ENCODE measurements around the gene ALDH2.

ALDH2 gene

DNA sequence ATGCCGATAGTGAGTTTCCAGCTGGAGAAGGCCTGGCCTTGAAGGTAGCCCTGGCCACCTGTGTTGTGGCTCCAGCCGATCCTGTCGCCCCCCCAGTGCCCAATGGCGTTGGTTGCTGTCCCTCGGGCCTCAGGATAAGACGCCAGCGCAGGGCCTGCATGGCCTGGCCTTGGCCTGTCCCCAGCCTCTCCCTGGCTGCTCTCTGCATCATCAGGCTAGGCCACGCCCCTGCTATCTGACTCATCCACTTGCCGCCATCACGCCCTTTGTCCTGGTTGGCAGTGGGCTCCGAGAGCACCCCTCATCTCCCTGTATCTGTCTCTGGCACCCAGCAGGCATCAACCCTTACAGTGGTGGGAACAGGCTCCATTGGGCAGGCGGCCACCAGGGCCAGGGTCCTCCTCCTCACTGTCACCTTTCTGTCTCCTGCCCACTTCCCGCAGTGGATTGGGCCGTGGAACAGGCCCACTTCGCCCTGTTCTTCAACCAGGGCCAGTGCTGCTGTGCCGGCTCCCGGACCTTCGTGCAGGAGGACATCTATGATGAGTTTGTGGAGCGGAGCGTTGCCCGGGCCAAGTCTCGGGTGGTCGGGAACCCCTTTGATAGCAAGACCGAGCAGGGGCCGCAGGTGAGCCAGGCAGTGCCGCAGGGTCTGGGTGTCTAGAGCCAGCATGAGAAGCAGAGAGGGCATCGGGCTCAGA, 25.6 kb downstream of the ALDH2 start:
- TF ChIP-seq, protein P1, sequence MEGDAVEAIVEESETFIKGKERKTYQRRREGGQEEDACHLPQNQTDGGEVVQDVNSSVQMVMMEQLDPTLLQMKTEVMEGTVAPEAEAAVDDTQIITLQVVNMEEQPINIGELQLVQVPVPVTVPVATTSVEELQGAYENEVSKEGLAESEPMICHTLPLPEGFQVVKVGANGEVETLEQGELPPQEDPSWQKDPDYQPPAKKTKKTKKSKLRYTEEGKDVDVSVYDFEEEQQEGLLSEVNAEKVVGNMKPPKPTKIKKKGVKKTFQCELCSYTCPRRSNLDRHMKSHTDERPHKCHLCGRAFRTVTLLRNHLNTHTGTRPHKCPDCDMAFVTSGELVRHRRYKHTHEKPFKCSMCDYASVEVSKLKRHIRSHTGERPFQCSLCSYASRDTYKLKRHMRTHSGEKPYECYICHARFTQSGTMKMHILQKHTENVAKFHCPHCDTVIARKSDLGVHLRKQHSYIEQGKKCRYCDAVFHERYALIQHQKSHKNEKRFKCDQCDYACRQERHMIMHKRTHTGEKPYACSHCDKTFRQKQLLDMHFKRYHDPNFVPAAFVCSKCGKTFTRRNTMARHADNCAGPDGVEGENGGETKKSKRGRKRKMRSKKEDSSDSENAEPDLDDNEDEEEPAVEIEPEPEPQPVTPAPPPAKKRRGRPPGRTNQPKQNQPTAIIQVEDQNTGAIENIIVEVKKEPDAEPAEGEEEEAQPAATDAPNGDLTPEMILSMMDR (conservative IDR thresholded peaks at IDR 0.05; ENCODE audit: low read depth, low read length) = no peak
- H3K4me3 ChIP-seq (ENCODE audit: low read length) = no peak overlapping the region
- DNase-seq (ENCODE audit: low read depth) = no peak

DNA sequence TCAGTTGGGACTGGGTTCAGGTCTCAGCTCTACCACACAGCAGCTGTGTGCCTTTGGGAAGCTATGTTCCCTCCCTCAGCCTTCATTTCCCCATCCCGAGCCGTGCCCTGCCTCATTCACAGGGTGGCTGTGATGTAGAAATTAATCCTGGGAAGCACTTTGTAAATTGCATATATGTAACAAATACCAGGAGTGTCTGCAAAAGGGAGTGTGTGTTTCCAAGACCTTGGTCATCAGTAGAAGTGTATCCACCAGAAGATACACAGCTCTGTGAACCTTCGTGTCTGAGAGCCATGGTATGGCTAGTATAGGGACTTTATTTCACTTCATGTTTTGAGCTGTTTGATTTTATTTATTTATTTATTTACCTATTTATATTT, 26.1 kb downstream of the ALDH2 start:
- no peak overlapping the region for H3K4me3 ChIP-seq (ENCODE audit: low read length)
- no peak for DNase-seq (ENCODE audit: low read depth)

DNA sequence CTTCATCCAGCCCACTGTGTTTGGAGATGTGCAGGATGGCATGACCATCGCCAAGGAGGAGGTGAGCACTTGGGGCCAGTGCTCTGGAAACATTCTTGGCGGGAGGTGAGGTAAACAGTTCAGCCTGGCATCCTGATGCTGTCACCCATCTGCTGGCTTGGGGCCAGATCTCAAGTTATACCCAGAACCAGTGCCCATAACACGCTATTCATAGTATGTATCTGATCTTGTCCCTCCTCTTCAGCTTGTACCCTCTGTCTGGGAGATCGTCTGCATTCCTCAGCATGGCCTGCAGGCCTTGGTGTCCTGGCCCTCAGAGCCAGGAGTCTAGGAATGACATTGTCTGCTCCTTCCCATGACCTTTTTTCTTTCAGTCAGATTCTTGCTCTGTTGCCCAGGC, 31.4 kb downstream of the ALDH2 start:
- TF ChIP-seq, protein P1 (conservative IDR thresholded peaks at IDR 0.05; ENCODE audit: low read depth, low read length) = no peak
- no peak for DNase-seq (ENCODE audit: low read depth)
- H3K4me3 ChIP-seq (ENCODE audit: low read length) = no peak overlapping the region

More for the DNA sequence above, 26.1 kb downstream of the ALDH2 start:
- TF ChIP-seq, protein P1 (conservative IDR thresholded peaks at IDR 0.05; ENCODE audit: low read depth, low read length) = no peak

DNA sequence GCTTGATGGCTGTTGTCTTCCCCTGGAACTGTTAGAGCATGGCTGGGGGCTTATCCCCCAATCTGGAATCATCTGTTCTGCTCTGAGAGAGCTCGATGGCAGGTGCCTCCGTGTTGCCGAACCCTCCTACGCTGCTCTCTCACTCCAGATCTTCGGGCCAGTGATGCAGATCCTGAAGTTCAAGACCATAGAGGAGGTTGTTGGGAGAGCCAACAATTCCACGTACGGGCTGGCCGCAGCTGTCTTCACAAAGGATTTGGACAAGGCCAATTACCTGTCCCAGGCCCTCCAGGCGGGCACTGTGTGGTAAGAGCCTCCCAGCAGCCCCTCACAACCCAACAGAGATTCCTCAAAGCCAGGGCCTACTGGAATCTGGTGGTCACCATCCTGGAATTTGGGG, 33.0 kb downstream of the ALDH2 start:
- DNase-seq (ENCODE audit: low read depth) = no peak
- TF ChIP-seq, protein P1 (conservative IDR thresholded peaks at IDR 0.05; ENCODE audit: low read depth, low read length) = no peak
- H3K4me3 ChIP-seq (ENCODE audit: low read length) = no peak overlapping the region

- no peak for DNase-seq (ENCODE audit: low read depth)
Observed at GRCh38 chr12:111803038-111803626, 36.4 kb downstream of the ALDH2 start.

DNA sequence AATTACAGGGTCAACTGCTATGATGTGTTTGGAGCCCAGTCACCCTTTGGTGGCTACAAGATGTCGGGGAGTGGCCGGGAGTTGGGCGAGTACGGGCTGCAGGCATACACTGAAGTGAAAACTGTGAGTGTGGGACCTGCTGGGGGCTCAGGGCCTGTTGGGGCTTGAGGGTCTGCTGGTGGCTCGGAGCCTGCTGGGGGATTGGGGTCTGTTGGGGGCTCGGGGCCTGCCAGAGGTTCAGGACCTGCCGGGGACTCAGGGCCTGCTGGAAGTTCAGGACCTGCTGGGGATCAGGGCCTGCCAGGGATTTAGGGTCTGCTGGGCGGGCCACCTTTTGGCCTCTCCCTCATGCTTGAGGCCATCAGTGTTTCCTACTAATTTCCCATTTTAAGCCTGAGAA, 37.1 kb downstream of the ALDH2 start:
- H3K4me3 ChIP-seq (ENCODE audit: low read length) = no peak overlapping the region
- no peak for DNase-seq (ENCODE audit: low read depth)
- TF ChIP-seq, protein P1 (conservative IDR thresholded peaks at IDR 0.05; ENCODE audit: low read depth, low read length) = no peak

More at GRCh38 chr12:111803038-111803626, 36.4 kb downstream of the ALDH2 start:
- TF ChIP-seq, protein P1 (conservative IDR thresholded peaks at IDR 0.05; ENCODE audit: low read depth, low read length) = no peak
- H3K4me3 ChIP-seq (ENCODE audit: low read length) = no peak overlapping the region

- DNase-seq (ENCODE audit: low read depth) = no peak
- no peak overlapping the region for H3K4me3 ChIP-seq (ENCODE audit: low read length)
- TF ChIP-seq, protein P1 (conservative IDR thresholded peaks at IDR 0.05; ENCODE audit: low read depth, low read length) = no peak
Observed at GRCh38 chr12:111806304-111806703, 39.6 kb downstream of the ALDH2 start.

All from retinal pigment epithelial cell (primary cell).